CD8-positive, alpha-beta memory T cell (primary cell): ENCODE data around the gene RASA3. TPM values are rescaled to one million over a fixed set of nuclear protein-coding genes. Genes with fewer than 3 reads are reported as not detected.
"Not testable (repeated sequence)": the region's sequence is repeated elsewhere in the genome, so short reads cannot be mapped to it uniquely, and the experiment has no call there.

ENCODE experiments used
- CTCF ChIA-PET: fragments of 350-600 bp; sonication (Branson Sonifier 250); formaldehyde crosslinking; loops from one replicate; lab custom pipeline; 2021; ENCODE audit warnings: antibody characterized with exemption; lab: Charles Lee
- POLR2A ChIA-PET: fragments of 350-600 bp; sonication (Branson Sonifier 250); formaldehyde crosslinking; loops from one replicate; lab custom pipeline; 2021; ENCODE audit warnings: antibody characterized with exemption; lab: Charles Lee
- DNase-seq, 5 donors: peaks; one replicate each; pipeline versions ENCODE4 v3.0.0 to v3.0.0-alpha.2; 2020 to 2022; ENCODE audit warnings: mixed read lengths in 1 of 5
- H3K27ac ChIP-seq: one replicate; pipeline ENCODE4 v1.7.0; 2013; ENCODE audit warnings: low read depth, mild to moderate bottlenecking, low read length, moderate library complexity
- H3K27me3 ChIP-seq: 2 replicates; pipeline ENCODE4 v1.7.0; 2013; ENCODE audit warnings: low read length, mild to moderate bottlenecking; ENCODE audit not compliant: insufficient read depth, poor library complexity, severe bottlenecking
- H3K36me3 ChIP-seq: 2 replicates; pipeline ENCODE4 v1.7.0; 2013; ENCODE audit warnings: mild to moderate bottlenecking, low read length, moderate library complexity; ENCODE audit not compliant: insufficient read depth
- H3K4me1 ChIP-seq: 2 replicates; pipeline ENCODE4 v1.7.0; 2013; ENCODE audit warnings: mild to moderate bottlenecking, low read length, moderate library complexity; ENCODE audit not compliant: insufficient read depth
- H3K4me3 ChIP-seq: 2 replicates; pipeline ENCODE4 v1.7.0; 2013; ENCODE audit warnings: mild to moderate bottlenecking, low read length
- H3K9me3 ChIP-seq: 2 replicates; pipeline ENCODE4 v1.7.0; 2013; ENCODE audit warnings: mild to moderate bottlenecking, low read length
- H3K27ac Mint-ChIP-seq, 8 donors: one replicate each; pipeline ENCODE4 v1.8.0; 2020 to 2021; ENCODE audit warnings: mixed read lengths in 8 of 8, mild to moderate bottlenecking in 6 of 8, inconsistent platforms in 3 of 8, moderate library complexity in 3 of 8
- H3K27me3 Mint-ChIP-seq, 2 donors: one replicate each; pipeline ENCODE4 v1.8.0; 2020 to 2021; ENCODE audit warnings: mixed read lengths in 2 of 2, mild to moderate bottlenecking in 1 of 2, moderate library complexity in 1 of 2
- H3K36me3 Mint-ChIP-seq, 3 donors: one replicate each; pipeline ENCODE4 v1.8.0; 2020 to 2021; ENCODE audit warnings: mixed read lengths in 3 of 3, inconsistent platforms in 1 of 3, mild to moderate bottlenecking in 1 of 3
- H3K4me1 Mint-ChIP-seq, 3 donors: one replicate each; pipeline ENCODE4 v1.8.0; 2020 to 2021; ENCODE audit warnings: mixed read lengths in 3 of 3, inconsistent platforms in 1 of 3, mild to moderate bottlenecking in 1 of 3
- H3K4me3 Mint-ChIP-seq, 7 donors: one replicate each; pipeline ENCODE4 v1.8.0; 2020 to 2021; ENCODE audit warnings: mixed read lengths in 7 of 7, mild to moderate bottlenecking in 6 of 7, moderate library complexity in 4 of 7, inconsistent platforms in 2 of 7
- H3K9me3 Mint-ChIP-seq, 5 donors: one replicate each; pipeline ENCODE4 v1.8.0; 2020 to 2022; ENCODE audit warnings: mixed read lengths in 5 of 5, mild to moderate bottlenecking in 3 of 5, moderate library complexity in 2 of 5, inconsistent platforms in 1 of 5
- polyA plus RNA-seq: library from polyadenylated mRNA; unstranded; fragments of 300-500 nt; fragmentation: Illumina TruSeq; gene quantifications from one replicate; pipeline ENCODE4 v1.2.3, GENCODE V29; 2021
- total RNA-seq, 2 experiments: library from RNA; stranded (reverse); gene quantifications; one replicate each; pipeline ENCODE4 v1.2.3, GENCODE V29; 2021

The RASA3 gene
- total and polyA plus RNA-seq, 3 experiments from 2014 or later, result 26.4 to 123 (median 27.1) TPM

DNA sequence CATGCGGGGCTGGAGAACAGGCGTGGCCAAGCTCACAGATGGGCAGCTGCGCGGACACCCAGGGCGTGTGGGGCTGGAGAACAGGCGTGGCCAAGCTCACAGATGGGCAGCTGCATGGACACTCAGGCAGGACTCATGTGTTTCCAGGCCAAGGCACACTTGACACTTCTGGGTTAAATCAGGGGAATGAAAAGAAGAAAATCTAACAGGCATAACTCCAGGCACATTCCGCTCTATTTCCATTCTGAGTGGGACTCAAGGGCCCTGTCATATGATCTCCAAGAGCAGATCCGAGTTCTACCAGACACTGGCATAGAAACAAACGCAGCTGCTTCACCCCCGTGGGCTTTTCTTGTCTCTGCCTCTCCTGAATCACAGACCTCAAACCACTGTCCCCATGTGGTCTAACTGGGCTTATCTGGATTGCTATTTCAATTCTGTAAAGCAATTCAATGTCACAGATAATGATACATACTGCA is 141.2 kb downstream of the RASA3 start:
- Histone ChIP-seq H3K4me3 (no peak overlapping the region), H3K9me3 (no peaks in the 10 kb centered on the region), H3K4me1 (no peaks in the 10 kb centered on the region), H3K36me3 (peaks cover 51% of the 10 kb centered on the region), H3K27ac (no peak overlapping the region), H3K27me3 (no peaks in the 10 kb centered on the region)
- Mint-ChIP-seq H3K27me3 (peaks cover 0 to 7% of the 10 kb centered on the region in 2 donors), H3K9me3 (no peaks in the 10 kb centered on the region), H3K27ac (peak overlapping the region in 1 of 8 donors; percentile 59), H3K36me3 (peaks cover 14 to 63% (median 19%) of the 10 kb centered on the region in 3 donors), H3K4me1 (peaks cover 4 to 11% (median 6%) of the 10 kb centered on the region in 3 donors), H3K4me3 (peak overlapping the region in 1 of 7 donors; percentile 4)
- DNase-seq, result no peak
- ChIA-PET POLR2A (no interaction called here), CTCF (no interaction called here)

DNA sequence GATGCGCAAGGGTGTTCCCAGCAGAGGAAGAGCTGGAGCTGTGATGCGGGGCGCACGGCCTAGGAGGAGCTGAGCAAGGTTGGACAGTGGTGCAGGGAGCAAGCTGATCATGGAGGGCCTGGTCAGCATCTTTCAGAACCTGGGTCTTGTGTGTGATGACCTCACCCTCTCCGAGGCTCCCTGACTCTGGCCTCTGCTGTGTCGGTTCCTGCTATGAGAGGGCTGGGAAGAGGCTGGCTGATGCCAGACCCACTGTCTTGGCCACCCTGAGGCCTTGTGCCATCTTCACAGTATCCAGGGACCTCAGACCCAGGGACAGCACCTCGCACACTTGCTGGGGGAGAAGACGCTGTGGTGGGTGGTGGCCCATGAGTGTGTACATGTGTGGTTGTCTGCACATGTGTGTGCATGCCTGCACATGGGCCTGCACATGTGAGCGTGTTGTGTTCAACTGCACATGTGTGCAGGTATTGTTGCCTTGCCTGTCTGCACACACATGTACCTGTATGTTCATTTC is 142.0 kb downstream of the RASA3 start:
- Histone ChIP-seq H3K9me3 (no peaks in the 10 kb centered on the region), H3K4me1 (no peaks in the 10 kb centered on the region), H3K36me3 (peaks cover 49% of the 10 kb centered on the region), H3K27me3 (no peaks in the 10 kb centered on the region), H3K4me3 (no peak overlapping the region), H3K27ac (no peak overlapping the region)
- Mint-ChIP-seq H3K4me3 (no peak overlapping the region), H3K27me3 (peaks cover 0 to 7% of the 10 kb centered on the region in 2 donors), H3K36me3 (peaks cover 14 to 59% (median 19%) of the 10 kb centered on the region in 3 donors), H3K27ac (peak overlapping the region in 5 of 8 donors; percentile 23 to 76 (median 63)), H3K9me3 (no peaks in the 10 kb centered on the region), H3K4me1 (peaks cover 4 to 11% (median 6%) of the 10 kb centered on the region in 3 donors)
- DNase-seq, result peak in 1 of 5 donors; percentile 36
- CTCF ChIA-PET, result no interaction called here
- POLR2A ChIA-PET, result no interaction called here

DNA sequence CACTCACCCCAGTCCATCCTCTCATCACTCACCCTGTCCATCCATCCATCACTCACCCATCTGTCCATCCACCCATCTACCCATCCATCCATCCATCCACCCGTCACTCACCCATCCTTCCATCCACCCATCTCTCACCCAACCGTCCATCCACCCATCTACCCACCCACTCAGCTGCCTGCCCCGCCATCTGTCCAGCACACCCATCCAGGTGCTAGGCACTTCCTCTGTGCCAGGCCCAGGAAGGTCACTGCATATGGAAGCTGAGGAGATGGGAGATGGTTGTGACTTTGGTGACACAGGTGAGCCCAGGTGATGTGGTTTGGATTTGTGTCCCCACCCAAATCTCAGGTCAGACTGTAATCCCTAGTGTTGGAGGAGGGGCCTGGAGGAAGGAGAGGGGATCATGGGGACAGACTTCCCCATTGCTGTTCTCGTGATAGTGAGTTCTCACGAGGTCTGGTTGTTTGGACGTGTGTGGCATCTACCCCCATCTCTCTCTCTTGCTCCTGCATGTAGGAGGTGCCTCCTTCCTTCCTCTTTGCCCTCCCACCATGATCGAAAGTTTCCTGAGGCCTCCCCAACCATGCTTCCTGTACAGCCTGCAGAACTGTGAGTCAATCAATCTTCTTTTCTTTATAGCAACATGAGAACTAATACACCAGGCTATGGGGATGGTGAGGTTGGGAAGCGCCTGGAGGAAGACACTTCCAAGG is 142.7 kb downstream of the RASA3 start:
- no peaks in the 10 kb centered on the region for H3K9me3 Mint-ChIP-seq
- peak in 1 of 5 donors; percentile 35 for DNase-seq
- H3K27me3 Mint-ChIP-seq, result peaks cover 0 to 7% of the 10 kb centered on the region in 2 donors

DNA sequence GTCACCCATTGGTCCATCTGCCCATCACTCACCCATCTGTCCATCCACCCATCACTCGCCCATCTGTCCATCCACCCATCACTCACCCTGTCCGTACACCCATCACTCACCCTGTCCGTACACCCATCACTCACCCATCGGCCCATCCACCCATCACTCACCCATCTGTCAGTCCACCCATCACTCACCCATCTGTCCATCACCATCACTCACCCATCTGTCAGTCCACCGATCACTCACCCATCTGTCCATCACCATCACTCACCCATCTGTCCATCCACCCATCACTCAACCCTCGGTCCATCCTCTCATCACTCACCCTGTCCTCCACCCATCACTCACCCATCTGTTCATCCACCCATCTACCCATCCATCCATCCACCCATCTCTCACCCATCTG is 143.6 kb downstream of the RASA3 start:
- CTCF ChIA-PET, H3K27me3 Mint-ChIP-seq, H3K4me1 ChIP-seq, H3K27ac ChIP-seq, H3K4me3 ChIP-seq, H3K27me3 ChIP-seq, H3K9me3 ChIP-seq, POLR2A ChIA-PET, H3K9me3 Mint-ChIP-seq: not testable (repeated sequence)
- Mint-ChIP-seq H3K27ac (peak overlapping the region in 3 of 8 donors; percentile 23 to 85 (median 27)), H3K36me3 (peaks cover 14 to 46% (median 16%) of the 10 kb centered on the region in 3 donors), H3K4me1 (peaks cover 4 to 11% (median 6%) of the 10 kb centered on the region in 3 donors), H3K4me3 (peak overlapping the region in 1 of 7 donors; percentile 48)
- H3K36me3 ChIP-seq, result peaks cover 45% of the 10 kb centered on the region
- peak in 1 of 5 donors; percentile 9 for DNase-seq

More for the DNA sequence above, 142.7 kb downstream of the RASA3 start:
- Histone ChIP-seq H3K27me3 (no peaks in the 10 kb centered on the region), H3K4me3 (no peak overlapping the region), H3K9me3 (no peaks in the 10 kb centered on the region), H3K4me1 (no peaks in the 10 kb centered on the region), H3K36me3 (peaks cover 49% of the 10 kb centered on the region), H3K27ac (no peak overlapping the region)
- POLR2A ChIA-PET, result no interaction called here
- peaks cover 14 to 53% (median 19%) of the 10 kb centered on the region in 3 donors for H3K36me3 Mint-ChIP-seq
- H3K4me1 Mint-ChIP-seq, result peaks cover 4 to 11% (median 6%) of the 10 kb centered on the region in 3 donors
- H3K4me3 Mint-ChIP-seq, result peak overlapping the region in 1 of 7 donors; percentile 24
- CTCF ChIA-PET, result no interaction called here
- peak overlapping the region in 5 of 8 donors; percentile 23 to 85 (median 72) for H3K27ac Mint-ChIP-seq

DNA sequence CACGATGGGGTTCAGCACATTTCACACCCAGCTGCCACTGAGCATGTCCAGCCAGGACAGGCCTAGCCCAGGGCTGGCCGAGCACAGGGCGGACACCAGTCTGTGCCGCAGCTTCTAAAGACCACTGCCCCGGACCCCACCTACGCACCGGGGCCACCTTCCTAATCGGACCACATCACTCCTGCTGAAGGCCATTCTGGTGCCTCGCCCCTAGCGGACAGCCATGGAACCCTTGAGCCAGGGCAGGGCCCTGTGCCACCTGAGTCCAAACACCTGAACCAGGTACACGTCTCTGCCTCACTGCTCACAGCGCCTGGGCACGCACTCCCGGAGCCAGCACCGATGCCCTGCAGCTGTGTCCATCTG is 150.1 kb downstream of the RASA3 start:
- H3K9me3 Mint-ChIP-seq, result peaks cover 0 to 7% (median 0%) of the 10 kb centered on the region in 5 donors
- ChIA-PET CTCF (no interaction called here), POLR2A (no interaction called here)
- peak overlapping the region in 2 of 8 donors; percentile 67 to 68 for H3K27ac Mint-ChIP-seq
- Histone ChIP-seq H3K27me3 (no peaks in the 10 kb centered on the region), H3K27ac (no peak overlapping the region), H3K4me3 (no peak overlapping the region), H3K9me3 (no peaks in the 10 kb centered on the region), H3K4me1 (no peaks in the 10 kb centered on the region), H3K36me3 (peaks cover 53% of the 10 kb centered on the region)
- H3K36me3 Mint-ChIP-seq, result peaks cover 9 to 56% (median 16%) of the 10 kb centered on the region in 3 donors
- peak in 1 of 5 donors; percentile 33 for DNase-seq
- peaks cover 0 to 4% (median 2%) of the 10 kb centered on the region in 3 donors for H3K4me1 Mint-ChIP-seq
- no peaks in the 10 kb centered on the region for H3K27me3 Mint-ChIP-seq
- peak overlapping the region in 1 of 7 donors; percentile 46 for H3K4me3 Mint-ChIP-seq

DNA sequence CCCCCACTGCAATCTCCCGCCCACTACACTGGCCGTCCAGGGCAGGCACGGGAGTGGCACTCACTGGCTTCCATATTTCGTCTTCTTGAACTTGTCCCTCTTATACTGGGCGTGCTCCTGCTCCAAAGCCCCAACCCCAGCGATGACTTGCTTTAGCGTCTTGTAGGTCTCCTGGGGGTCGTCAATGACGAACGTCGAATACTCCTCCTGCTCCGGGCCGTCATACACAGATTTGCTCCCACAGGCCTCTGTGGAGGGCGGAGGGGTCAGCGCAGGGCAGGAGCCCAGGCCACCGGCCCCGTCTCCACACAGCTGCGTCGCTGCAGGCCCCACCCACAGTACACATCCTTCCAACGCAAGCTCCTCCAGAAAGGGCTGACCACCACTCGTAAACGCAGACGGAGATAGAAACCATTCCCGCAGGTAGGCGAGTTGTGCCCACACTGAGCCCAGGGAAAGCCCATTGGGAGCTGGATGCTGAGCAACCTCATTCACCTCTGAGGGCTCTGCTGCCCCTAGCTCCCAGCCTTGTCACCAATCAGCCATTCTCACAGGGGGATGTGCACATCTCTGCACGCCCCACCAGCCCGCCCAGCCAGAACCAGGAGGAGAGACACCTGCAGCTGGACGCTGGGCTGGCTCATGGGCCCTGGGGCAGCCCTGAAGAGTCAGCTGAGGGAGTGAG is 150.7 kb downstream of the RASA3 start:
- no peaks in the 10 kb centered on the region for H3K9me3 ChIP-seq
- H3K4me3 Mint-ChIP-seq, result peak overlapping the region in 2 of 7 donors; percentile 20 to 44
- H3K27ac ChIP-seq, result no peak overlapping the region
- H3K4me3 ChIP-seq, result no peak overlapping the region
- H3K36me3 ChIP-seq, result peaks cover 58% of the 10 kb centered on the region
- CTCF ChIA-PET, result no interaction called here
- no peaks in the 10 kb centered on the region for H3K4me1 ChIP-seq
- no peaks in the 10 kb centered on the region for H3K27me3 ChIP-seq
- POLR2A ChIA-PET, result no interaction called here
- H3K27ac Mint-ChIP-seq, result no peak overlapping the region
- peaks cover 0 to 7% (median 0%) of the 10 kb centered on the region in 5 donors for H3K9me3 Mint-ChIP-seq
- peaks cover 9 to 61% (median 16%) of the 10 kb centered on the region in 3 donors for H3K36me3 Mint-ChIP-seq
- peaks cover 0 to 4% (median 2%) of the 10 kb centered on the region in 3 donors for H3K4me1 Mint-ChIP-seq
- DNase-seq, result peak in 1 of 5 donors; percentile 41
- no peaks in the 10 kb centered on the region for H3K27me3 Mint-ChIP-seq

DNA sequence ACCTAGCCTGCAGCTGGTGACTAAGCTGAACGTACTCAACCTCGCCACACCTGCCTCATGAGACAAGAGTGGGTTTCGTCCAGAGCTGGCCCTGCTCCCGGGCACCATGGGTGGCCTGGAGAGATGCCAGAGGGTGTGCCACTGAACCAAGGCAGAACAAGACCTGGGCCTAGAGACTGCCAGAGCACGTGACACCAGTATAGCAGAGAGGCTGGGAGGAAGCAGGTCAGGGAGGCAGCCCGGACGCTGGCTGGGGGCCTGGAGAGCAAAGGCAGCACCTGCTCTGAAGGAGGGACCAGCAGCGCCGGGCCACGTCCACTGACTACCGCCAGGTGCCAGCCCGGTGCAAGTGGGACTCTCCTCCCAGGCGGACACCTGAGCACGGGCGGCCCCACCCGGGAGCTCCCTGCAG is 151.2 kb downstream of the RASA3 start:
- peak overlapping the region in 1 of 8 donors; percentile 58 for H3K27ac Mint-ChIP-seq
- peaks cover 0 to 4% (median 2%) of the 10 kb centered on the region in 3 donors for H3K4me1 Mint-ChIP-seq
- Histone ChIP-seq H3K27ac (no peak overlapping the region), H3K4me3 (no peak overlapping the region), H3K27me3 (no peaks in the 10 kb centered on the region), H3K36me3 (peaks cover 58% of the 10 kb centered on the region), H3K9me3 (no peaks in the 10 kb centered on the region), H3K4me1 (no peaks in the 10 kb centered on the region)
- H3K9me3 Mint-ChIP-seq, result peaks cover 0 to 7% (median 0%) of the 10 kb centered on the region in 5 donors
- peak in 1 of 5 donors; percentile 15 for DNase-seq
- POLR2A ChIA-PET, result no interaction called here
- peak overlapping the region in 1 of 7 donors; percentile 20 for H3K4me3 Mint-ChIP-seq
- CTCF ChIA-PET, result no interaction called here
- no peaks in the 10 kb centered on the region for H3K27me3 Mint-ChIP-seq
- peaks cover 9 to 66% (median 16%) of the 10 kb centered on the region in 3 donors for H3K36me3 Mint-ChIP-seq
